ENCODE measurements around the gene RPS2. TPM values are rescaled to one million over a fixed set of nuclear protein-coding genes. Genes with fewer than 3 reads are reported as not detected.
"Not testable (repeated sequence)": the region's sequence is repeated elsewhere in the genome, so short reads cannot be mapped to it uniquely, and the experiment has no call there.

Gene RPS2
- total RNA-seq, 1 donor from 2014 or later, result 2,856 TPM

- intact Hi-C loops (cut with micrococcal nuclease), result no loop called here
These were observed 40.5 kb downstream of the RPS2 start for GRCh38 chr16:1924095-1924494.

- intact Hi-C loops (cut with micrococcal nuclease), result no loop called here
These were observed 41.2 kb downstream of the RPS2 start for GRCh38 chr16:1923299-1924034.

- intact Hi-C loops (cut with micrococcal nuclease), result no loop called here
These were observed 42.3 kb downstream of the RPS2 start for GRCh38 chr16:1922357-1922756.

GRCh38 chr16:1920727-1921171, 43.9 kb downstream of the RPS2 start:
- intact Hi-C loops (cut with micrococcal nuclease), result no loop called here

- intact Hi-C loops (cut with micrococcal nuclease), result not testable (repeated sequence)
These were observed 44.5 kb downstream of the RPS2 start for GRCh38 chr16:1920122-1920521.

GRCh38 chr16:1919327-1919998, 45.2 kb downstream of the RPS2 start:
- intact Hi-C loops (cut with micrococcal nuclease), result no loop called here

- intact Hi-C loops (cut with micrococcal nuclease), result no loop called here
These were observed 46.0 kb downstream of the RPS2 start, which contains the start of gene HS3ST6 for GRCh38 chr16:1918351-1919326. Gene HS3ST6 (minus strand): TSS chr16:1918415. CDS start chr16:1918323, 92 bp downstream.

GRCh38 chr16:1917665-1918350, 46.8 kb downstream of the RPS2 start:
- intact Hi-C loops (cut with micrococcal nuclease), result no loop called here

- intact Hi-C loops (cut with micrococcal nuclease), result no loop called here
These were observed 47.5 kb downstream of the RPS2 start for GRCh38 chr16:1917056-1917664.

GRCh38 chr16:1916640-1916990, 48.0 kb downstream of the RPS2 start:
- intact Hi-C loops (cut with micrococcal nuclease), result no loop called here

- intact Hi-C loops (cut with micrococcal nuclease), result no loop called here
These were observed 48.6 kb downstream of the RPS2 start for GRCh38 chr16:1915732-1916639.

GRCh38 chr16:1914988-1915387, 49.6 kb downstream of the RPS2 start:
- intact Hi-C loops (cut with micrococcal nuclease), result no loop called here

GRCh38 chr16:1914084-1914608, 50.5 kb downstream of the RPS2 start:
- intact Hi-C loops (cut with micrococcal nuclease), result no loop called here

- intact Hi-C loops (cut with micrococcal nuclease), result no loop called here
These were observed 51.1 kb downstream of the RPS2 start for GRCh38 chr16:1913327-1914083.

- intact Hi-C loops (cut with micrococcal nuclease), result no loop called here
These were observed 52.4 kb downstream of the RPS2 start for GRCh38 chr16:1912215-1912543.
